H1 (cell line): Measurements from ENCODE around the gene CX3CL1. TPM values are rescaled to one million over a fixed set of nuclear protein-coding genes. Genes with fewer than 3 reads are reported as not detected.

ENCODE experiments used
- CTCF ChIA-PET: fragments of 300-600 bp; sonication (Branson Sonifier 250); formaldehyde crosslinking; loops from one replicate; lab custom pipeline; 2021; ENCODE audit not compliant: partially characterized antibody; lab: Charles Lee
- POLR2A ChIA-PET: fragments of 300-600 bp; sonication (Branson Sonifier 250); formaldehyde crosslinking; loops from one replicate; lab custom pipeline; 2021; ENCODE audit warnings: inconsistent platforms; ENCODE audit not compliant: partially characterized antibody; lab: Charles Lee
- DNase-seq, 2 experiments: peaks; one replicate each; pipeline versions ENCODE4 v3.0.0 to v3.0.0-alpha.2; 2010 to 2022; ENCODE audit warnings: low spot score in 2 of 2, low read depth in 1 of 2, mixed read lengths in 1 of 2
- FAIRE-seq: peaks from 2 replicates; lab custom pipeline; 2011; peaks lifted over from hg19 to GRCh38; lab: Jason Lieb, UNC
- H2AFZ ChIP-seq: 2 replicates; pipeline ENCODE4 v1.8.1; 2012; ENCODE audit warnings: low read length, inconsistent platforms
- H2AK5ac ChIP-seq: 2 replicates; pipeline ENCODE4 v1.6.1; 2013; ENCODE audit warnings: low read depth, low read length
- H2BK120ac ChIP-seq: replicated peaks from 2 replicates; pipeline ENCODE3; 2013; ENCODE audit warnings: low read depth, low read length, inconsistent platforms
- H2BK12ac ChIP-seq: 2 replicates; pipeline ENCODE4 v1.6.1; 2013; ENCODE audit warnings: low read depth, low read length
- H2BK15ac ChIP-seq: 2 replicates; pipeline ENCODE4 v1.6.1; 2013; ENCODE audit warnings: low read length
- H2BK20ac ChIP-seq: 2 replicates; pipeline ENCODE4 v1.6.1; 2013; ENCODE audit warnings: low read length
- H2BK5ac ChIP-seq: 2 replicates; pipeline ENCODE4 v1.6.1; 2013; ENCODE audit warnings: low read depth, low read length
- H3K14ac ChIP-seq: 2 replicates; pipeline ENCODE4 v1.6.1; 2013; ENCODE audit warnings: inconsistent platforms; ENCODE audit not compliant: insufficient read length
- H3K18ac ChIP-seq: 2 replicates; pipeline ENCODE4 v1.6.1; 2013; ENCODE audit warnings: low read length; ENCODE audit errors: extremely low read depth
- H3K23ac ChIP-seq: 2 replicates; pipeline ENCODE4 v1.6.1; 2013; ENCODE audit warnings: inconsistent platforms; ENCODE audit not compliant: insufficient read length
- H3K23me2 ChIP-seq: 2 replicates; pipeline ENCODE4 v1.6.1; 2013; ENCODE audit warnings: low read depth, low read length
- H3K27ac ChIP-seq: 2 replicates; pipeline ENCODE4 v1.6.1; 2011; ENCODE audit warnings: low read depth, low read length, inconsistent platforms
- H3K27me3 ChIP-seq, 4 experiments: replicated peaks in 1 of 4; 1 replicate in 1 of 4; 2 replicates in 3 of 4; pipeline versions ENCODE4 v1.6.1 to v1.8.1; 2011 to 2013; ENCODE audit warnings: low read length in 3 of 4, mild to moderate bottlenecking in 3 of 4, inconsistent platforms in 2 of 4, mixed read lengths in 2 of 4, moderate library complexity in 1 of 4; ENCODE audit not compliant: control insufficient read depth in 3 of 4, insufficient read depth in 3 of 4; ENCODE audit errors: extremely low read depth in 1 of 4
- H3K36me3 ChIP-seq, 4 experiments: 2 replicates each; pipeline versions ENCODE4 v1.6.1 to v1.8.1; 2011 to 2013; ENCODE audit warnings: mild to moderate bottlenecking in 4 of 4, low read length in 3 of 4, moderate library complexity in 2 of 4, control low read depth in 1 of 4, inconsistent platforms in 1 of 4; ENCODE audit not compliant: insufficient read depth in 4 of 4, control insufficient read depth in 2 of 4
- H3K4ac ChIP-seq: replicated peaks from 2 replicates; pipeline ENCODE3; 2013; ENCODE audit warnings: low read length, low read depth, mixed read lengths, inconsistent platforms; ENCODE audit not compliant: insufficient read length
- H3K4me1 ChIP-seq, 4 experiments: replicated peaks in 1 of 4; 1 replicate in 1 of 4; 2 replicates in 3 of 4; pipeline versions ENCODE4 v1.6.1 to v1.8.1; 2011 to 2013; ENCODE audit warnings: low read length in 3 of 4, inconsistent platforms in 2 of 4, mixed read lengths in 1 of 4; ENCODE audit not compliant: insufficient read depth in 4 of 4, control insufficient read depth in 3 of 4
- H3K4me2 ChIP-seq, 2 experiments: 2 replicates each; pipeline versions ENCODE4 v1.6.1 to v1.8.1; 2011 to 2013; ENCODE audit warnings: low read depth in 2 of 2, low read length in 2 of 2, control low read depth in 1 of 2, inconsistent platforms in 1 of 2, mild to moderate bottlenecking in 1 of 2; ENCODE audit not compliant: insufficient read depth in 1 of 2
- H3K4me3 ChIP-seq, 4 experiments: fragments of 200-600, 300-600 bp in 1 of 4; sonication (generic), shearing (Covaris generic), sonication (Bioruptor Twin) in 1 of 4; 2 replicates each; pipeline versions ENCODE4 v1.5.1 to v1.8.1; 2011 to 2016; ENCODE audit warnings: low read length in 4 of 4, low read depth in 3 of 4, control low read depth in 2 of 4, inconsistent platforms in 2 of 4, mild to moderate bottlenecking in 2 of 4, mixed read lengths in 1 of 4, moderate library complexity in 1 of 4; ENCODE audit not compliant: insufficient read depth in 2 of 4; ENCODE audit errors: extremely low read depth in 1 of 4
- H3K56ac ChIP-seq: replicated peaks from 2 replicates; pipeline ENCODE3; 2013; ENCODE audit warnings: low read depth, mild to moderate bottlenecking, mixed read lengths, low read length, inconsistent platforms; ENCODE audit not compliant: insufficient read length
- H3K79me1 ChIP-seq: 2 replicates; pipeline ENCODE4 v1.6.1; 2013; ENCODE audit warnings: low read depth, low read length, control low read depth
- H3K79me2 ChIP-seq, 2 experiments: 2 replicates each; pipeline versions ENCODE4 v1.6.1 to v1.8.1; 2012 to 2013; ENCODE audit warnings: low read length in 2 of 2, mild to moderate bottlenecking in 2 of 2, inconsistent platforms in 1 of 2; ENCODE audit not compliant: insufficient read depth in 2 of 2, control insufficient read depth in 1 of 2
- H3K9ac ChIP-seq, 4 experiments: replicated peaks in 1 of 4; 1 replicate in 1 of 4; 2 replicates in 3 of 4; pipeline versions ENCODE4 v1.6.1 to v1.8.1; 2011 to 2013; ENCODE audit warnings: low read depth in 3 of 4, low read length in 3 of 4, control low read depth in 2 of 4, mild to moderate bottlenecking in 2 of 4, moderate library complexity in 2 of 4, inconsistent platforms in 1 of 4; ENCODE audit errors: extremely low read depth in 1 of 4
- H3K9me3 ChIP-seq, 2 experiments: 2 replicates each; pipeline versions ENCODE4 v1.6.1 to v1.8.1; 2012 to 2013; ENCODE audit warnings: mild to moderate bottlenecking in 2 of 2, moderate library complexity in 2 of 2, control low read depth in 1 of 2, inconsistent platforms in 1 of 2, low read depth in 1 of 2, low read length in 1 of 2, mixed read lengths in 1 of 2; ENCODE audit not compliant: insufficient read depth in 2 of 2
- H4K20me1 ChIP-seq, 2 experiments: replicated peaks in 1 of 2; 2 replicates each; pipeline versions ENCODE3 to v1.8.1; 2011 to 2013; ENCODE audit warnings: inconsistent platforms in 2 of 2, low read length in 2 of 2, mild to moderate bottlenecking in 1 of 2; ENCODE audit not compliant: insufficient read depth in 2 of 2, control insufficient read depth in 1 of 2
- H4K5ac ChIP-seq: 2 replicates; pipeline ENCODE4 v1.6.1; 2013; ENCODE audit warnings: low read length, low read depth, mixed read lengths, inconsistent platforms; ENCODE audit not compliant: insufficient read length
- H4K8ac ChIP-seq: 2 replicates; pipeline ENCODE4 v1.8.0; 2013; ENCODE audit warnings: mild to moderate bottlenecking, moderate library complexity, low read length, inconsistent platforms; ENCODE audit not compliant: insufficient read depth; ENCODE audit errors: extremely low read depth
- H4K91ac ChIP-seq: replicated peaks from 2 replicates; pipeline ENCODE3; 2013; ENCODE audit warnings: low read length, mixed read lengths, inconsistent platforms; ENCODE audit not compliant: insufficient read length
- CHD1 ChIP-seq: IDR thresholded peaks from 2 replicates; pipeline ENCODE4 v1.6.1; 2012; ENCODE audit warnings: low read depth, low read length, improper control_type of control experiment
- EGR1 ChIP-seq: IDR thresholded peaks from 2 replicates; pipeline ENCODE4 v1.6.1; 2011; ENCODE audit warnings: low read depth, low read length, borderline replicate concordance
- GABPA ChIP-seq: IDR thresholded peaks from 2 replicates; pipeline ENCODE4 v1.6.1; 2011; ENCODE audit warnings: mild to moderate bottlenecking, low read length, moderate library complexity, borderline replicate concordance; ENCODE audit not compliant: insufficient read depth
- HDAC2 ChIP-seq, 2 experiments: fragments of 300-600 bp in 1 of 2; sonication (generic) in 1 of 2; IDR thresholded peaks; 2 replicates each; pipeline ENCODE4 v1.6.1; 2011 to 2012; ENCODE audit warnings: low read depth in 2 of 2, low read length in 2 of 2, mild to moderate bottlenecking in 2 of 2, moderate library complexity in 2 of 2, borderline replicate concordance in 1 of 2, inconsistent platforms in 1 of 2
- HDAC6 ChIP-seq: IDR thresholded peaks from one replicate; pipeline ENCODE4 v1.7.1; 2012; ENCODE audit warnings: low read depth, mild to moderate bottlenecking, inconsistent platforms, low read length, moderate library complexity
- KDM5A ChIP-seq: fragments of 200-600 bp; IDR thresholded peaks from 2 replicates; pipeline ENCODE4 v1.7.1; 2012; ENCODE audit warnings: mild to moderate bottlenecking, low read length, inconsistent platforms, mixed read lengths
- NANOG ChIP-seq: IDR thresholded peaks from 2 replicates; pipeline ENCODE4 v1.6.1; 2011; ENCODE audit warnings: low read length, low read depth, mild to moderate bottlenecking, inconsistent platforms; ENCODE audit not compliant: insufficient read depth, poor library complexity, severe bottlenecking
- POU5F1 ChIP-seq: IDR thresholded peaks from 2 replicates; pipeline ENCODE4 v1.6.1; 2011; ENCODE audit warnings: low read depth, mild to moderate bottlenecking, low read length, moderate library complexity
- RBBP5 ChIP-seq: IDR thresholded peaks from 2 replicates; pipeline ENCODE4 v1.7.1; 2012; ENCODE audit warnings: low read depth, mild to moderate bottlenecking, inconsistent platforms, low read length, moderate library complexity, borderline replicate concordance
- RFX5 ChIP-seq: IDR thresholded peaks from 2 replicates; pipeline ENCODE4 v1.6.1; 2011; ENCODE audit warnings: low read depth, low read length, improper control_type of control experiment, borderline replicate concordance
- SRF ChIP-seq: IDR thresholded peaks from 2 replicates; pipeline ENCODE4 v1.6.1; 2011; ENCODE audit warnings: mild to moderate bottlenecking, low read depth, low read length, moderate library complexity
- ZNF274 ChIP-seq: IDR thresholded peaks from 2 replicates; pipeline ENCODE4 v1.7.0; 2012; ENCODE audit warnings: low read length, borderline replicate concordance; ENCODE audit errors: extremely low read depth
- WGBS, 2 experiments: shearing (Covaris generic) in 1 of 2; methylation state at CpG; one replicate each; pipeline versions ENCODE4 v1.1.6 to v1.1.7; 2013 to 2015; ENCODE audit warnings: low lambda C conversion rate in 2 of 2, mixed read lengths in 2 of 2, inconsistent platforms in 1 of 2, low coverage in 1 of 2, missing lambda C conversion rate in 1 of 2; ENCODE audit not compliant: insufficient replicate concordance in 2 of 2, insufficient coverage in 1 of 2, insufficient read length in 1 of 2; ENCODE audit errors: extremely low coverage in 1 of 2, missing lambda C conversion rate in 1 of 2; 5-methylcytosine and 5-hydroxymethylcytosine counted together
- polyA plus RNA-seq, 7 experiments: library from polyadenylated mRNA; depleted of rRNA in 3 of 7; stranded (reverse) in 5 of 7; unstranded in 2 of 7; fragments of >200 nt in 5 of 7; fragments of 200-250 nt in 2 of 7; gene quantifications; 1 replicate in 5 of 7; 2 replicates in 1 of 7; 4 replicates in 1 of 7; pipeline versions ENCODE4 v1.2.1 to v1.2.3, GENCODE V29; 2011 to 2013; ENCODE audit warnings: missing spikeins in 2 of 7, mixed read lengths in 2 of 7
- total RNA-seq: library from RNA; stranded (reverse); fragmentation: NEBNext Ultra II Directional; extraction: Animal tissue kit (Norgen Biotek cat#: 25700); gene quantifications from 2 replicates; pipeline ENCODE4 v1.2.1, GENCODE V29; 2021

Gene CX3CL1
- total and polyA plus RNA-seq, 2 of the 8 experiments (the other 6 are each of a cell fraction or from before 2014, with no cell fraction given), result 1.4 to 3.0 TPM

DNA sequence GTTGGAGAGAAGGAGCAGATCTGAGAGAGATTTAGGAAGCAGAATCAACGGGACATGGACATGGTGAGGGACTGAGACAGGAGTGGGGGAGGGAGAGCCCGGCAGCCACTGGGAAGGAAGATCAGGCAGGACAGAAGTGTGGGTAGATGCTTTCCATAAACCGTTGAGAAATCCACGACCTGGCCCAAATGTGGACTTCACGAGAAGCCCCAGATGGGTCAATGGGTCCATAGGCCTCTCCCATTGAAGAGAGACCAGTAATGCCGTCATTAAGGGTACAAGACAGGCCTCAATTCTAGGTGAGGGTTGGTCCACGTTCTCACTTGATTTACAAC, 14.2 kb upstream of the CX3CL1 start:
- no peak overlapping the region for H3K4me3 ChIP-seq
- no peaks in the 10 kb centered on the region for H3K27me3 ChIP-seq
- no peak overlapping the region for H2BK20ac ChIP-seq
- H2AK5ac ChIP-seq, result no peak overlapping the region
- no peaks in the 10 kb centered on the region for H3K9me3 ChIP-seq
- no peaks in the 10 kb centered on the region for H3K79me1 ChIP-seq
- no peaks in the 10 kb centered on the region for H3K79me2 ChIP-seq
- no peak overlapping the region for H2BK120ac ChIP-seq
- WGBS, 2 experiments, result 84% methylated on average over 7 of the region's 7 CpGs; no CpG with 5 or more reads in 1 of the 2 experiments
- ChIA-PET CTCF (interaction anchor here (1.0 to 3.4 kb wide), 2 partner anchors 12 to 36 kb away, joined by 4 to 11 read pairs; no protein-coding TSS in a partner anchor), POLR2A (no interaction called here)
- H3K23ac ChIP-seq, result no peak overlapping the region
- no peak overlapping the region for H4K8ac ChIP-seq
- no peaks in the 10 kb centered on the region for H3K36me3 ChIP-seq
- no peak overlapping the region for H3K27ac ChIP-seq
- H3K9ac ChIP-seq, result no peak overlapping the region
- no peak overlapping the region for H4K91ac ChIP-seq
- FAIRE-seq, result no peak
- DNase-seq, result no peak
- H2BK12ac ChIP-seq, result 0 out of 2 replicates have a peak overlapping the region, but pooled peaks have one; percentile 33
- H3K4me2 ChIP-seq, result no peak overlapping the region
- no peak overlapping the region for H3K14ac ChIP-seq
- no peak overlapping the region for H2AFZ ChIP-seq
- no peak overlapping the region for H2BK5ac ChIP-seq
- no peaks in the 10 kb centered on the region; the same call in 1 of the 2 replicates for H3K23me2 ChIP-seq
- H3K4me1 ChIP-seq, result peaks cover 0 to 2% (median 0%) of the 10 kb centered on the region in 4 experiments; a peak in 2 of 7 replicates
- H3K18ac ChIP-seq, result no peak overlapping the region
- H4K20me1 ChIP-seq, result no peaks in the 10 kb centered on the region
- H3K56ac ChIP-seq, result no peak overlapping the region
- no peak overlapping the region for H3K4ac ChIP-seq
- H4K5ac ChIP-seq, result no peak overlapping the region
- H2BK15ac ChIP-seq, result no peak overlapping the region; the same call in 1 of the 2 replicates
- TF ChIP-seq ZNF274 (no peak), HDAC2 (IDR thresholded peaks at IDR 0.05; ENCODE audit: borderline replicate concordance in 1 of 2, low read depth in 2 of 2, low read length in 2 of 2) (no peak), RFX5 (no peak), GABPA (no peak), POU5F1 (no peak), SRF (no peak), NANOG (no peak), HDAC6 (no peak), EGR1 (no peak), RBBP5 (no peak), CHD1 (no peak), KDM5A (no peak)
